Activated B cell treated with CpG ODN at 0.5 μM for 24 hours (primary cell): ENCODE results near the gene CFAP58. TPM values are rescaled to one million over a fixed set of nuclear protein-coding genes. Genes with fewer than 3 reads are reported as not detected.

Experiments used
- ATAC-seq: fragments of 200-7000 bp; cut with Tn5 transposase; one replicate; pipeline ENCODE4 v1.10.0; 2021; ENCODE audit warnings: low read depth, mild to moderate bottlenecking, moderate library complexity
- CTCF ChIA-PET: fragments of 350-600 bp; sonication (Branson Sonifier 250); formaldehyde crosslinking; loops from one replicate; lab custom pipeline; 2021; ENCODE audit warnings: antibody characterized with exemption; lab: Charles Lee
- POLR2A ChIA-PET: fragments of 350-600 bp; sonication (Branson Sonifier 250); formaldehyde crosslinking; loops from one replicate; lab custom pipeline; 2021; ENCODE audit warnings: antibody characterized with exemption; lab: Charles Lee
- DNase-seq: peaks from one replicate; pipeline ENCODE4 v3.0.0; 2022
- H3K27ac Mint-ChIP-seq: one replicate; pipeline ENCODE4 v1.8.0; 2020; ENCODE audit warnings: mixed read lengths
- H3K27me3 Mint-ChIP-seq: one replicate; pipeline ENCODE4 v1.8.0; 2021; ENCODE audit warnings: mixed read lengths
- H3K36me3 Mint-ChIP-seq: one replicate; pipeline ENCODE4 v1.8.0; 2021; ENCODE audit warnings: low read depth, mixed read lengths
- H3K4me1 Mint-ChIP-seq: one replicate; pipeline ENCODE4 v1.8.0; 2021; ENCODE audit warnings: mixed read lengths
- H3K4me3 Mint-ChIP-seq: one replicate; pipeline ENCODE4 v1.8.0; 2020; ENCODE audit warnings: mild to moderate bottlenecking, mixed read lengths
- H3K9me3 Mint-ChIP-seq: one replicate; pipeline ENCODE4 v1.8.0; 2020; ENCODE audit warnings: mixed read lengths
- CTCF ChIP-seq: fragments of 200-600 bp; IDR thresholded peaks from one replicate; pipeline ENCODE4 v1.8.0; 2022; ENCODE audit warnings: antibody characterized with exemption, mild to moderate bottlenecking
- intact Hi-C: fragments of 100-400 bp; cut with micrococcal nuclease; formaldehyde crosslinking; loops from one replicate; pipeline ENCODE4 v1.15.1; 2024
- total RNA-seq: library from RNA; stranded (reverse); gene quantifications from 2 replicates; pipeline ENCODE4 v1.2.3, GENCODE V29; 2022

The CFAP58 gene
- total RNA-seq, 1 donor from 2014 or later = not detected

DNA sequence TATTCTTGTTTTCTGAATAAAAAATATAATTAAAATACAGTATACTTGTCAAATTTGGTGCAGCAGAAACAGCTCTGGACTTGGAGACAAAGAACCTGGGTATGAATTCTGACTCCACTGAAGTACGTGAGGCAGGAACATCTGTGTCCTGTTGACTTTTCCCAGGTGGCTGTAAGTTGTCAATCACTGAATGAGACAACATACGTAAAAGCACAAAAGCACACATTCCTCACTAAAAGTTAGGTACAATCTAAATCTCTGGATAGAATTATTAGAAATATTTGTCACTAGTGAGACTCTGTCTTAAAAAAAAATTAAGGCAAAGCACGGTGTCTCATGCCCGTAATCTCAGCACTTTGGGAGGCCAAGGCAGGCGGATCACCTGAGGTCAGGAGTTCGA is 18.1 kb downstream of the CFAP58 start:
- ChIA-PET CTCF (no interaction called here), POLR2A (no interaction called here)
- H3K4me1 Mint-ChIP-seq = no peaks in the 10 kb centered on the region
- DNase-seq (no peak), ATAC-seq (no peak)
- TF ChIP-seq CTCF = no peak
- H3K27ac Mint-ChIP-seq = no peak overlapping the region
- H3K9me3 Mint-ChIP-seq = no peaks in the 10 kb centered on the region
- no peaks in the 10 kb centered on the region for H3K36me3 Mint-ChIP-seq
- no peak overlapping the region for H3K4me3 Mint-ChIP-seq
- intact Hi-C loops = no loop called here
- peaks cover 19% of the 10 kb centered on the region for H3K27me3 Mint-ChIP-seq

DNA sequence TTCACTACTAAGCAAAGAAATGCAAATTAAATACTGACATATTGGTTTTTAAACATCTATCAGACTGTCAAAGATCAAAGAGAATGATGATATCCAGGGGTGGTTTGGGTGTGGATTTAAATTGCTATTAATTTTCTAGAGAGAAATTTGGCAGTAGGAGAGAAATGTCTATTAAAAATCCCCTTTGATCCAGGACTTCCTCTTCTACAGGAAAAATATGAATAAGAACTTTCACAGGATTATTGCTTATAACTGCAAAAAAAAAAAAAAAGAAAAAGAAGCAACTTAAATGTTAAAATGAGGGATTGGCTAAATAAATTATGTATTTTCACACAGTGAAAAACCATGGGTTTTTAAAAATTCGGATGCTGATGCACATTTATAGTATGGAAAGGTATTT is 21.0 kb downstream of the CFAP58 start:
- TF ChIP-seq CTCF = no peak
- POLR2A ChIA-PET = no interaction called here
- no peak for DNase-seq
- Mint-ChIP-seq H3K9me3 (no peaks in the 10 kb centered on the region), H3K27me3 (peaks cover 19% of the 10 kb centered on the region), H3K4me1 (no peaks in the 10 kb centered on the region), H3K4me3 (no peak overlapping the region), H3K36me3 (no peaks in the 10 kb centered on the region), H3K27ac (no peak overlapping the region)
- no peak for ATAC-seq
- intact Hi-C loops = no loop called here
- CTCF ChIA-PET = no interaction called here

- Mint-ChIP-seq H3K4me1 (no peaks in the 10 kb centered on the region), H3K4me3 (no peak overlapping the region), H3K36me3 (no peaks in the 10 kb centered on the region), H3K9me3 (no peaks in the 10 kb centered on the region), H3K27ac (no peak overlapping the region), H3K27me3 (peaks cover 13% of the 10 kb centered on the region)
- POLR2A ChIA-PET = no interaction called here
- TF ChIP-seq CTCF = no peak
- DNase-seq = no peak
- intact Hi-C loops = no loop called here
- CTCF ChIA-PET = no interaction called here
- no peak for ATAC-seq
Observed at GRCh38 chr10:104376784-104377300, 23.2 kb downstream of the CFAP58 start.

DNA sequence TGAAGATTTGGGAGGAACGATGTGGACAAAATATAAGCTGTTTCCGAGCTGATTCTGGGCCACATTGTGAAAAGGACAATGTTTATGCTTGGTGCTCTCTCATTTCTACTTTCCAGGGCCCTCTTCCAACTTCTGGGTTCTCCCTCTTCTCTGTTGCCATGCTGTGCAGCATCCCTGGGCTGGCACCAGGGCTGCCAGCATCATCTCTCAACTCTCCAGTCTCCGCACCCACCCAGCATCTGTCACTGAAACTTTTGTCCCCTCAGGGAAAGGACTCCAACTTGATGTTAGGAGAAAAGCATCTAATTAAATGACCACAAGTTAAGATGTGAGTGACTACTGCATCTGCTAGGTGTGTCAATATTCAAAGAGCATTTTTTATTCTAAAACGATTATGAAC is 26.7 kb downstream of the CFAP58 start:
- ChIA-PET CTCF (no interaction called here), POLR2A (no interaction called here)
- H3K4me3 Mint-ChIP-seq = no peak overlapping the region
- H3K4me1 Mint-ChIP-seq = no peaks in the 10 kb centered on the region
- H3K9me3 Mint-ChIP-seq = no peaks in the 10 kb centered on the region
- TF ChIP-seq CTCF = no peak
- intact Hi-C loops = no loop called here
- no peak for ATAC-seq
- no peak for DNase-seq
- H3K27ac Mint-ChIP-seq = no peak overlapping the region
- H3K36me3 Mint-ChIP-seq = no peaks in the 10 kb centered on the region
- peaks cover 20% of the 10 kb centered on the region for H3K27me3 Mint-ChIP-seq

- DNase-seq (no peak), ATAC-seq (no peak)
- no peak overlapping the region for H3K4me3 Mint-ChIP-seq
Observed at GRCh38 chr10:104387130-104387888, 33.7 kb downstream of the CFAP58 start.

More at GRCh38 chr10:104387130-104387888, 33.7 kb downstream of the CFAP58 start:
- no peaks in the 10 kb centered on the region for H3K9me3 Mint-ChIP-seq
- H3K36me3 Mint-ChIP-seq = no peaks in the 10 kb centered on the region
- H3K27me3 Mint-ChIP-seq = peaks cover 33% of the 10 kb centered on the region
- TF ChIP-seq CTCF = no peak
- no peak overlapping the region for H3K27ac Mint-ChIP-seq
- no peaks in the 10 kb centered on the region for H3K4me1 Mint-ChIP-seq
- ChIA-PET CTCF (no interaction called here), POLR2A (no interaction called here)
- intact Hi-C loops = no loop called here
